Loucy (cell line): ENCODE results near the gene ZC3HAV1.

Experiments used
- H2AFZ ChIP-seq: fragments of 200-600 bp; sonication (generic); 2 replicates; pipeline ENCODE4 v1.6.0; 2016; ENCODE audit warnings: antibody characterized with exemption, mild to moderate bottlenecking, low read length, moderate library complexity
- H3F3A ChIP-seq: fragments of 200-600 bp; 2 replicates; pipeline ENCODE4 v1.6.0; 2016; ENCODE audit warnings: antibody characterized with exemption, low read depth, mild to moderate bottlenecking
- H3K27me3 ChIP-seq: fragments of 200-600 bp; sonication (generic); 2 replicates; pipeline ENCODE4 v1.6.1; 2014; ENCODE audit warnings: low read length, mild to moderate bottlenecking; ENCODE audit not compliant: insufficient read depth, poor library complexity, severe bottlenecking
- H3K36me3 ChIP-seq: fragments of 200-600 bp; sonication (generic); 2 replicates; pipeline ENCODE4 v1.6.1; 2016; ENCODE audit warnings: low read length; ENCODE audit not compliant: insufficient read depth
- H3K4me1 ChIP-seq: fragments of 200-600 bp; sonication (generic); 2 replicates; pipeline ENCODE4 v1.5.1; 2014; ENCODE audit warnings: low read length, mild to moderate bottlenecking; ENCODE audit not compliant: insufficient read depth, poor library complexity, severe bottlenecking
- H3K4me2 ChIP-seq: fragments of 200-600 bp; sonication (generic); 2 replicates; pipeline ENCODE4 v1.6.0; 2014; ENCODE audit warnings: antibody characterized with exemption, low read length, low read depth, mild to moderate bottlenecking; ENCODE audit not compliant: poor library complexity, severe bottlenecking
- H3K4me3 ChIP-seq: fragments of 200-600 bp; sonication (generic); 2 replicates; pipeline ENCODE4 v1.5.1; 2014; ENCODE audit warnings: low read length, mild to moderate bottlenecking, mixed read lengths; ENCODE audit not compliant: poor library complexity, severe bottlenecking
- H3K79me2 ChIP-seq: fragments of 200-600 bp; sonication (generic); 2 replicates; pipeline ENCODE4 v1.6.1; 2014; ENCODE audit warnings: low read length; ENCODE audit not compliant: insufficient read depth
- H3K9ac ChIP-seq: fragments of 200-600 bp; sonication (generic); 2 replicates; pipeline ENCODE4 v1.6.0; 2014; ENCODE audit warnings: mild to moderate bottlenecking, low read depth, low read length, moderate library complexity; ENCODE audit not compliant: poor library complexity, severe bottlenecking
- H3K9me2 ChIP-seq: fragments of 200-600 bp; sonication (generic); replicated peaks from 2 replicates; pipeline ENCODE4 v1.6.1; 2016; ENCODE audit warnings: low read depth, low read length, mixed read lengths
- H3K9me3 ChIP-seq: fragments of 200-600 bp; sonication (generic); 2 replicates; pipeline ENCODE4 v1.6.1; 2014; ENCODE audit warnings: mild to moderate bottlenecking, antibody characterized with exemption, low read length, low read depth; ENCODE audit not compliant: insufficient read depth
- H4K20me1 ChIP-seq: fragments of 200-600 bp; sonication (generic); 2 replicates; pipeline ENCODE4 v1.6.0; 2014; ENCODE audit warnings: antibody characterized with exemption, low read length, mild to moderate bottlenecking; ENCODE audit not compliant: insufficient read depth, poor library complexity, severe bottlenecking
- EZH2phosphoT487 ChIP-seq: fragments of 200-600 bp; IDR thresholded peaks from 2 replicates; pipeline ENCODE4 v1.6.1; 2018; ENCODE audit warnings: antibody characterized with exemption, mild to moderate bottlenecking, moderate library complexity, borderline replicate concordance
- TF ChIP-seq, protein P1 (sequence below): fragments of 200-600 bp; sonication (generic); conservative IDR thresholded peaks from 2 replicates; pipeline ENCODE4 v1.5.1; 2014; ENCODE audit warnings: mild to moderate bottlenecking, antibody characterized with exemption, low read length

Gene ZC3HAV1

DNA sequence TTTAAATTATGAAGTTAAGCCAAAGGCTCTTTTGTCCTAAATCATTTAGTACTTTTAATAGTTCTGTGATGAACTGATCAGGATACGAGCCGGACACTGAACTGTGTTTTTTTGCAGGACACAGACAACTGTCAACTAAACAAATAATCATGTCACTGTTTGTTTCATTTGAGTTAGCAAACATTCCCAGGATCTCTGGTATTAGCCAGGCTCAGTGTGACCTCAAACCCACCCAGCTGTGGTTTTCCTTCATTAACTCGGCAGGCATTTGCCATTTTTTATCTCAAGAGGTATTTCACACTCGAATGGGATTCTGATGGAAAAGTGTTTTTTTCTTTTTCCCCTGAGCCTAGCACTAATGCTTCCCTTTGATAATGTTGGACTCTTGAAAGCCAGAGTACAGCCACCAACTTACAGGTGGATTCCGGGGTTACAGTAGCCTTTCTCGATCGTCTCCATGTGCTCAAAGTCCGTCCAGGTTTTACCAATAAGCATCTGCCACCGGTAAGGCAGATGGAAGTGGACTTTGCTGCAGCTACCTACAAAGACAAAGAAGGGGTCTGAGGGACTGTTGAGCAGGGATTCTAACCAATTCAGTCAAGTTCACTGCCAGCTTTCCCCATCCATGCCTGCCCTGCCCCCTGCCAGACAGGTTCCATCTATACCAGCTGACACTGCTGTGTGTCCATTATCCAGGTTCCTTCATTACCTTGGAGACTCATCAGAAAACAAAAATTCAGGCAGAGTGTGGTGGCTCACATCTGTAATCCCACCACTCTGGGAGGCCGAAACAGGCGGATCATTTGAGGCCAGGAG, 33.4 kb downstream of the ZC3HAV1 start:
- H3K4me2 ChIP-seq: no peak overlapping the region

DNA sequence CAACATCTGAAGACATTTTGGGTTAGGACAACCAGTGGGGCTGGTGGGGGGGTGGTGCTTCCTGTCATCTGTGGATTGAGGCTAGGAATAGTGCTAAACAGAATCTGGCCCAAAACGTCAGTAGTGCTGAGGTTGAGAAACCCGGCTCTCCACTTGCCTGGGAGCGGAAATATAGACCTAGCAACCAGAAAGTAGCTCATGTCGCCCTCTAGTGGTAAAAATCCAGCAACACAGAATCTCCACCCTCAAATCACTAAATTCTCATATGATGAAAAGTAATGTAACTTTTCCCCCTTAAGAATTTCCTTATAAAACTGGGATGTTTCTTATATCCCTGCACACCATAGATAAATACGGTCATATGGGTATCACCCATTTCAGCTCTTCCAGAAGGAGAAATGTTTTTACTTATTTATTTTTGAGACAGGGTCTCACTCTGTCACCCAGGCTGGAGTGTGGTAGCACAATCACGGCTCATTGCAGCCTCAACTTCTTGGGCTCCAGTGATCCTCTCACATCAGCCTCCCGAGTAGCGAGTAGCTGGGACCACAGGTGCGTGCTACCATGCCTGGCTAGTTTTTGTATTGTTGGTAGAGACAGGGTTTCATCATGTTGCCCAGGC, 34.4 kb downstream of the ZC3HAV1 start:
- Histone ChIP-seq H3K36me3 (peaks cover 89% of the 10 kb centered on the region), H3K9ac (no peak overlapping the region)
- TF ChIP-seq, protein P1, sequence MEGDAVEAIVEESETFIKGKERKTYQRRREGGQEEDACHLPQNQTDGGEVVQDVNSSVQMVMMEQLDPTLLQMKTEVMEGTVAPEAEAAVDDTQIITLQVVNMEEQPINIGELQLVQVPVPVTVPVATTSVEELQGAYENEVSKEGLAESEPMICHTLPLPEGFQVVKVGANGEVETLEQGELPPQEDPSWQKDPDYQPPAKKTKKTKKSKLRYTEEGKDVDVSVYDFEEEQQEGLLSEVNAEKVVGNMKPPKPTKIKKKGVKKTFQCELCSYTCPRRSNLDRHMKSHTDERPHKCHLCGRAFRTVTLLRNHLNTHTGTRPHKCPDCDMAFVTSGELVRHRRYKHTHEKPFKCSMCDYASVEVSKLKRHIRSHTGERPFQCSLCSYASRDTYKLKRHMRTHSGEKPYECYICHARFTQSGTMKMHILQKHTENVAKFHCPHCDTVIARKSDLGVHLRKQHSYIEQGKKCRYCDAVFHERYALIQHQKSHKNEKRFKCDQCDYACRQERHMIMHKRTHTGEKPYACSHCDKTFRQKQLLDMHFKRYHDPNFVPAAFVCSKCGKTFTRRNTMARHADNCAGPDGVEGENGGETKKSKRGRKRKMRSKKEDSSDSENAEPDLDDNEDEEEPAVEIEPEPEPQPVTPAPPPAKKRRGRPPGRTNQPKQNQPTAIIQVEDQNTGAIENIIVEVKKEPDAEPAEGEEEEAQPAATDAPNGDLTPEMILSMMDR: peak; percentile 83
- TF ChIP-seq EZH2phosphoT487: no peak

More for the DNA sequence above, 33.4 kb downstream of the ZC3HAV1 start:
- no peaks in the 10 kb centered on the region for H3K27me3 ChIP-seq
- H3K79me2 ChIP-seq: peaks cover 31% of the 10 kb centered on the region
- TF ChIP-seq, protein P1: no peak
- no peak for TF ChIP-seq EZH2phosphoT487
- no peak overlapping the region for H2AFZ ChIP-seq
- H3K4me3 ChIP-seq: no peak overlapping the region
- H3K9me2 ChIP-seq: no peaks in the 10 kb centered on the region
- no peaks in the 10 kb centered on the region for H3K9me3 ChIP-seq
- H4K20me1 ChIP-seq: peaks cover 61% of the 10 kb centered on the region
- no peak overlapping the region for H3K9ac ChIP-seq
- 0 out of 2 replicates have a peak, but pooled peaks cover 6% of the 10 kb centered on the region for H3F3A ChIP-seq
- H3K4me1 ChIP-seq: peaks cover 13% of the 10 kb centered on the region
- H3K36me3 ChIP-seq: peaks cover 92% of the 10 kb centered on the region

DNA sequence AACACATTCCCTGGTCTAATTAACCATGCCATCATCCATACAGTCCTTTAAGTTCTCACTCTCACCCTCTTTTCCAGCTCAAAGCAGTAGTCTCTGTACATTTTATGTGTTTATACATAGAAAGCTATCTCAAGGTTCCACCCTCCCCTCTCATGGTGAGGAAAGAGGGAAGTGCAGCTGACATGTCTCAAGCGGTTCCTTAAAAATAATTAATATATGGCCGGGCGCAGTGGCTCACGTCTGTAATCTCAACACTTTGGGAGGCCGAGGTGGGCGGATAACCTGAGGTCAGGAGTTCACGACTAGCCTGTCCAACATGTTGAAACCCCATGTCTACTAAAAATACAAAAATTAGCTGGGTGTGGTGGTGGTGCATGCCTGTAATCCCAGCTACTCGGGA, 36.7 kb downstream of the ZC3HAV1 start:
- Histone ChIP-seq H3K79me2 (peaks cover 33% of the 10 kb centered on the region), H3K4me2 (no peak overlapping the region), H4K20me1 (peaks cover 45% of the 10 kb centered on the region), H3F3A (0 out of 2 replicates have a peak, but pooled peaks cover 6% of the 10 kb centered on the region), H3K36me3 (peaks cover 87% of the 10 kb centered on the region), H3K27me3 (no peaks in the 10 kb centered on the region), H3K4me1 (peaks cover 13% of the 10 kb centered on the region), H3K4me3 (no peak overlapping the region), H3K9ac (no peak overlapping the region), H3K9me2 (no peaks in the 10 kb centered on the region), H3K9me3 (no peaks in the 10 kb centered on the region), H2AFZ (no peak overlapping the region)
- no peak for TF ChIP-seq EZH2phosphoT487
- TF ChIP-seq, protein P1: no peak

More for the DNA sequence above, 34.4 kb downstream of the ZC3HAV1 start:
- H3K9me3 ChIP-seq: no peaks in the 10 kb centered on the region
- H2AFZ ChIP-seq: no peak overlapping the region
- H3K4me3 ChIP-seq: no peak overlapping the region
- H3K79me2 ChIP-seq: peaks cover 31% of the 10 kb centered on the region
- H3K9me2 ChIP-seq: no peaks in the 10 kb centered on the region
- peaks cover 56% of the 10 kb centered on the region for H4K20me1 ChIP-seq
- H3K27me3 ChIP-seq: no peaks in the 10 kb centered on the region
- H3K4me2 ChIP-seq: no peak overlapping the region
- H3K4me1 ChIP-seq: peaks cover 13% of the 10 kb centered on the region
- 0 out of 2 replicates have a peak, but pooled peaks cover 6% of the 10 kb centered on the region for H3F3A ChIP-seq
